GM12892 (cell line): ENCODE measurements around the gene NTMT1.

Experiments
- DNase-seq: peaks from one replicate; pipeline ENCODE4 v3.0.0; 2011; ENCODE audit not compliant: insufficient read length
- FAIRE-seq: peaks from 2 replicates; lab custom pipeline; 2011; peaks lifted over from hg19 to GRCh38; lab: Jason Lieb, UNC
- POLR2A ChIP-seq: IDR thresholded peaks from 2 replicates; pipeline ENCODE4 v1.6.1; 2011; ENCODE audit warnings: low read depth, low read length, control low read depth
- POLR2AphosphoS5 ChIP-seq: IDR thresholded peaks from 2 replicates; pipeline ENCODE4 v1.6.1; 2011; ENCODE audit warnings: low read depth, low read length, control low read depth
- TAF1 ChIP-seq: IDR thresholded peaks from 2 replicates; pipeline ENCODE4 v1.6.1; 2011; ENCODE audit warnings: low read depth, mild to moderate bottlenecking, control low read depth, low read length, borderline replicate concordance

NTMT1 gene

GRCh38 chr9:129643706-129644105 is 17.7 kb downstream of the NTMT1 start:
- TF ChIP-seq POLR2A (no peak), POLR2AphosphoS5 (no peak), TAF1 (no peak)
- FAIRE-seq (no peak), DNase-seq (no peak)

GRCh38 chr9:129644365-129644764 is 18.4 kb downstream of the NTMT1 start:
- DNase-seq (no peak), FAIRE-seq (no peak)
- TF ChIP-seq TAF1 (no peak), POLR2AphosphoS5 (no peak), POLR2A (no peak)

GRCh38 chr9:129644902-129645301 is 18.9 kb downstream of the NTMT1 start:
- DNase-seq (no peak), FAIRE-seq (no peak)
- no peak for TF ChIP-seq POLR2A
- no peak for TF ChIP-seq TAF1
- TF ChIP-seq POLR2AphosphoS5 = no peak

GRCh38 chr9:129646252-129646651 is 20.3 kb downstream of the NTMT1 start:
- no peak for FAIRE-seq
- TF ChIP-seq POLR2AphosphoS5 = no peak
- TF ChIP-seq TAF1 = no peak
- no peak for TF ChIP-seq POLR2A

GRCh38 chr9:129646654-129647053 is 20.7 kb downstream of the NTMT1 start:
- no peak for DNase-seq
- no peak for TF ChIP-seq POLR2A
- no peak for TF ChIP-seq TAF1
- no peak for TF ChIP-seq POLR2AphosphoS5
- no peak for FAIRE-seq

More at GRCh38 chr9:129646252-129646651, 20.3 kb downstream of the NTMT1 start:
- DNase-seq = no peak

GRCh38 chr9:129647635-129648034 is 21.7 kb downstream of the NTMT1 start:
- no peak for DNase-seq
- TF ChIP-seq TAF1 = no peak
- no peak for TF ChIP-seq POLR2AphosphoS5
- TF ChIP-seq POLR2A = no peak
- FAIRE-seq = no peak

- TF ChIP-seq POLR2A = no peak
- no peak for TF ChIP-seq TAF1
- no peak for TF ChIP-seq POLR2AphosphoS5
- DNase-seq (no peak), FAIRE-seq (no peak)
Measured at GRCh38 chr9:129648092-129648763, 22.3 kb downstream of the NTMT1 start.

GRCh38 chr9:129648764-129649115 is 22.8 kb downstream of the NTMT1 start:
- FAIRE-seq (no peak), DNase-seq (no peak)
- TF ChIP-seq POLR2AphosphoS5 = no peak
- TF ChIP-seq POLR2A = no peak
- TF ChIP-seq TAF1 = no peak

GRCh38 chr9:129649726-129650679 is 24.0 kb downstream of the NTMT1 start:
- DNase-seq (no peak), FAIRE-seq (no peak)
- no peak for TF ChIP-seq POLR2A
- no peak for TF ChIP-seq TAF1
- no peak for TF ChIP-seq POLR2AphosphoS5

- no peak for DNase-seq
- no peak for FAIRE-seq
- TF ChIP-seq POLR2A = no peak
Measured at GRCh38 chr9:129650680-129651235, 24.8 kb downstream of the NTMT1 start.

GRCh38 chr9:129653823-129654553 is 28.0 kb downstream of the NTMT1 start:
- TF ChIP-seq POLR2AphosphoS5 (no peak), TAF1 (no peak), POLR2A (no peak)
- no peak for FAIRE-seq

More at GRCh38 chr9:129653823-129654553, 28.0 kb downstream of the NTMT1 start:
- no peak for DNase-seq
